NCI-H146 treated with DMSO at 0.1 percent for 48 hours (cell line): ENCODE results near the gene ANAPC7.
"Not testable (repeated sequence)": the region's sequence is repeated elsewhere in the genome, so short reads cannot be mapped to it uniquely, and the experiment has no call there.

ENCODE experiments used
- DNase-seq: peaks from one replicate; lab custom pipeline; 2025; ENCODE audit not compliant: unreplicated experiment; lab: John Stamatoyannopoulos, UW

The ANAPC7 gene

DNA sequence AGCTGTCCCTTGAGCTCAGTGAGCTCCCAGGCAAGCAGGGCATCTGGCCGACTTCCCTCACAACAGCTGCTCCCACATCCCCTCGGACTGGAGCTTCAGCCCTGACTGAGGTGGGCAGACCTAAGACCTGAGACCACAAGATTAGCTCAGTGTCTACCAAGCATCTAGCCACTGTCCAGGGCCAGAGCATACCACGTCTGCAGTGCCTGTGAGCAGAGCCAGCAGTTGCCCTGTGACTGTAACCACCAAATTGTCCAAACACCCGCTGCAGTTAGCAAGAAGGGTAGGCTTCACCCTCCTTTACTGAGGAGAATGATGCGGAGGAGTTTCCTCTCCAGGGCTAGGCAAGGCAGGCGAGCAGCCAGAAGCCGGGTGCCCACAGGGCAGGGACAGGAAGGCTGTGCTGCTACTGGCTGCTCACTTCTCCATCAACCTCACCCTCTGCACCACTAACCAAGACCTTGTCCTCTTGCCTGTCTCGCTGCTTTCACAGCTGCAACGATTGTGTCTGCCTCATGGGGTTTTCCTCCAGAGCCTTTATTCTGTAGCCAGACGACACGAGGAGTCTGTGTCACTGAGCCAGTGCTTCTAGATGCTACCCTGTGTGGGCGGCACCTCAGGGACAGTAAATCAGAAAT lies 53.9 kb downstream of the ANAPC7 start:
- DNase-seq = no peak

DNA sequence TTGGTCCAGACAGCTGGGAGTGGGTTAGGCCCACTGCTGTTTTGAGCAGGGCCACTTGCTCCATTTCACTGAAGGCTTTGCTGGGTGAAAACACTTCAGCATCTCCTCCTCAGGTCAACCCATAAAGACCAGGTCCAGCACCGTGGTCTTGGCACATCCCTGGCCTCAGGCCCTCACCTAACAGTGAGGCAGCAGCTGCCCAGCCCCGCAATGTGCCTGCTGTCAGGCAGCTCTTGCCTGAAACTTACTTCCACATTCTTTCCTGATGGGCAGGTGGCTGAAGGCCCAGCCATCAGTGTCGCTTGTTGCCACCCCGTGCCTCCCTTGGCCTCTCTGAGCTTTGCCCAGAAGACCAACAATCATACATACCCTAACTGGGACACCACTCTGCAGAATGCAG lies 54.4 kb downstream of the ANAPC7 start:
- DNase-seq = no peak

DNA sequence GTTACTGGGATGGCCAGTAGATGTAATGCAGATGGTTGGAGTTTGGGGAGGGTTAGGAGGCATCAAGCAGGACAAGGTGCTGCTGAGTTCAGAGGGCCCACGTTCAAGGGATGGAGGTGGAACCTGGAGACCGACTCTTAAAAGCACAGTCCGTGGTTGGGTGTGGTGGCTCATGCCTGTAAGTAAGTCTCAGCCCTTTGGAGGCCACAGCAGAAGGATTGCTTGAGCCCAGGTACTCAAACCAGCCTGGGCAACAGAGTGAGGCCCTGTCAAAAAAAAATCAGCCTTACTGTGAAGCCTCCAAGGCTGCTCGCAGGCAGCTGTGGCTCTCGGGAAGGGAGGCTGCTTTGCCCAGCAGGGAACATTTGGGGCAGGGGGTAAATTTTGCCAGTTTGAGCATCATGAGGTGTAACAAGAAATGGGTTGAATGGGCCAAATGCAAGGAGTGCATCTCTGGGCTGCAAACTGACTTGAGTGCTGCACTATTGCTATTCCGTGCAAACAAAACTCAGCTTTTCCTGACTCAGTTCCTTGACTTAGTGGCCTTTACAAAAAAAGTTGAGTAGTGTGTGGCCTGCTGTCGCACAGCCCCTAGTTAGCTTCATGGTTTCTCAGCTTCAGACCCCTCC lies 55.0 kb downstream of the ANAPC7 start:
- DNase-seq = no peak

DNA sequence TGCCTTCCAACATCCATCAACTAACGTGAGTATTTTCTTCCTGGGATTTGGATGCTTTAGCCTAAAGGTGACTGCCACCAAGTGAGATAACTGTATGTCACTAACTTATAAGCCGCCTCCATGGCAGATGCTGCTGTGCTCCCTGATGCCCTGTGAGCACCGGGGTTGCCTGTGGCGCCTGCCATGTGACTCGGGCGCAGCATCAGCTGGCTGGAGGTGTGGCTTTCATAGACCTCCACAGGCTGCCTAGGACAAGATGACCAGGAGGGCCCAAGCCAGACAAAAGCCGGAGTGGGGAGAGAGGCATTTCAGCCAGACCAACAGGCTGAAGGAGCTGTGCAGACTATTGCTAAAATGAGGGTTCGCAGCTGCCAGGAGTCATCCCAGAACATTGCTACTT lies 55.7 kb downstream of the ANAPC7 start:
- DNase-seq = no peak

DNA sequence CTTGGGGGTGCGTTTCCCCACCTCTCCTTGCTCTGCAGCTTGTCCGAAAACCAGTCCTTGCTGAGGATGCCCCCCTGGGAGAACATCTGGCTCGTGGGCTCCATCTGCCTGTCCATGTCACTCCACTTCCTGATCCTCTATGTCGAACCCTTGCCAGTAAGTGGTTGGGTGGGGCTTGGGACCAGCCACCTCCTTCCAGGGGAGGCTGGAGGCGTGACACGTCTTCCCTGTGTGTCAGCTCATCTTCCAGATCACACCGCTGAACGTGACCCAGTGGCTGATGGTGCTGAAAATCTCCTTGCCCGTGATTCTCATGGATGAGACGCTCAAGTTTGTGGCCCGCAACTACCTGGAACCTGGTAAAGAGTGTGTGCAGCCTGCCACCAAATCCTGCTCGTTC lies 57.5 kb downstream of the ANAPC7 start:
- no peak for DNase-seq

DNA sequence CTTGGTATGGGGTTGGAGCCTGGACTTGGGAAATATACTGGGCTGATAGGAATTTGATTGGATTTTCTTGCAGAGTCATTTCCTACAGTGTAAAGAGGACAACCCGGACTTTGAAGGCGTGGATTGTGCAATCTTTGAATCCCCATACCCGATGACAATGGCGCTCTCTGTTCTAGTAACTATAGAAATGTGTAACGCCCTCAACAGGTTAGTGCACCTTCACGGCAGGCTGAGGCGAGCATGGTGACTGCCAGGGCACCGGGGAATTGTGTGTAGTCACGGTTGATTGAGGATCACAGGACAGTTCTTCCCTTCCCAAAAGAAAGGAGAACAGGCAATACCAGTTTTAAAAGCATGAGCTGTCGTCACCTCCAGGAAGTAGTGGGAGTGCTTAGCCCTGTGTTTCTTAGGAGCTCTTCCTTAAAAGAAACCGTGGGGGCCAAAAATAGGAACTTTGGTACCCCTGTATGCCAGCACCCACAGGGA lies 58.3 kb downstream of the ANAPC7 start:
- DNase-seq = no peak

DNA sequence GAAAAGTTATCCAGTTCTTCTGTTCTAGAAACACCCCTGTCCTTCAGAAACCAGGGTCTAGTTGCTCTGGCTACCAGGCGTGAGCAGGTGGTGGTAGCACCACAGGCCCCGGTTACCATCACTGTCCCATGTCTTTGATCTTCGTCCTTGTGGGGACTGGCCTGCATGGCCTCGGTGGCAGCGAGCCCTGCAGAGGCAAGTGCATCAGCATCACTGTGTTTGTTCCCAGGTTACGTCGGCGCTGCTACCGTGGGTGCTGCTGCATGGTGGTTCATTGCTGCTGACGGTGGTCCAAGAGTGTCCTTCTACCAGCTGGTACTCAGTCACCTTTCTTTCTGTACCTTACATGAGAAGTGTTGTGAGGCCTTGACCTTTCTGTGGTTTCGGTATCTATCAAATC lies 58.9 kb downstream of the ANAPC7 start:
- no peak for DNase-seq

DNA sequence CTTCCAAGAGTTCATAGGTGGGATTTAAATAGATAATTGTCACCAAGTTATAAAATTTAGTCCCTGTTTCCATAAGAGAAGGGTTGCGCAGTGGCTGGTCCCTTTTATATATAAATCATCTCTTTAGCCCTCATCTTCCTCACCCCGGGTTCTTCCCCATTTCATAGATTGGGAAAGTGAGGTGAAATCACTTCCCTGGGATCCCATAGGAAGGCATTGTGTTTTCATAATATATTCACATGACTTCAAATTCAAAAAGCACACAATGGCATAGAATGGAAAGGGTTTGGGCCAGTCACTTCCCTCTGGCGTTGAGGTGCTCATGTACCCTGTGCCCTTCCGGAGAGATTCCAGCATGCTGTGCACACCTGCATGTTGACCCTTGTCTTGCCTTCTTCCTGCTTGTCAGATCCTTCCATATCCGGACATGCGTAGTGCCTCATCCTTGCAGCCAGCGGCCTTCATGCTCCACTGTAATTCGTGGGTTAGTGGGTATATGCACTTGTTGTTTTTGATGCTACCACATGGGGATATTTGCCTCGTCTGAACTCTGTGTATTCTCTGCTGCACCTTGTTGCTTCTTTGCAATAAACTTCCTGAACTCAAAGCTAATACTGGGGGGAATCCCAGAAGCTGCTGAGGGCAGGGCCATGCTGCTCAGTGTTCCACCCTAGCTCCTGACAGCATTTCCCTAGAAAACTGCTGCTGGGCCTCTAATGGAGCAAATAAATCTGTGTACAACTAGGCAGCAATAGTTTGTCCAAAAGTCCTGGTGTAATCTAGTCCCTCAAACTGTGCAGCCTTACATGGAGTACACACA lies 59.6 kb downstream of the ANAPC7 start:
- DNase-seq = no peak

DNA sequence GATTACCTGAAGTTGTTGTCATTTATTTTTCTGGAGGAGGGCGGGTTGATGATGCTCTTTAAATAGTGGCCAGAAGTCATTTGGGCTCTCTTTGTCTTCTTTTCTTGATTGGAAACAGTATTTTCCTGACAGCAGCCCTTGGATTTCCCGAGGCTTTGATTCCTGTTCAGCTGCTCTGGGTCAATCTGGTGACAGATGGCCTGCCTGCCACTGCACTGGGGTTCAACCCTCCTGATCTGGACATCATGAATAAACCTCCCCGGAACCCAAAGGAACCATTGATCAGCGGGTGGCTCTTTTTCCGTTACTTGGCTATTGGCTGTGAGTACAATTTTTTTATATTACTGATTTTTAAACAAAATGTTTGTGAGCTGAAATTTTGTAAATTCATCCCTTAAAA lies 60.4 kb downstream of the ANAPC7 start:
- DNase-seq = no peak

DNA sequence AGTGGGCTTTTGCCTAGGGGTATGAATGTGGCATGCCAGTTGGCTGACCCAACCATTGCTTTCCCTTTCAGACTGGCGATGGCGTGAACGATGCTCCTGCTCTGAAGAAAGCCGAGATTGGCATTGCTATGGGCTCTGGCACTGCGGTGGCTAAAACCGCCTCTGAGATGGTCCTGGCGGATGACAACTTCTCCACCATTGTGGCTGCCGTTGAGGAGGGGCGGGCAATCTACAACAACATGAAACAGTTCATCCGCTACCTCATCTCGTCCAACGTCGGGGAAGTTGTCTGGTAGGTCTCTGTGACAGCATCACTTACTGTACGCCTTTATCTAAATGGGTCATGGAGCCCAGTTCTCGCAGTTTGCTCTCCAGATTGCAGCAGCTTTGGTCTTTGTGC lies 61.4 kb downstream of the ANAPC7 start:
- no peak for DNase-seq

DNA sequence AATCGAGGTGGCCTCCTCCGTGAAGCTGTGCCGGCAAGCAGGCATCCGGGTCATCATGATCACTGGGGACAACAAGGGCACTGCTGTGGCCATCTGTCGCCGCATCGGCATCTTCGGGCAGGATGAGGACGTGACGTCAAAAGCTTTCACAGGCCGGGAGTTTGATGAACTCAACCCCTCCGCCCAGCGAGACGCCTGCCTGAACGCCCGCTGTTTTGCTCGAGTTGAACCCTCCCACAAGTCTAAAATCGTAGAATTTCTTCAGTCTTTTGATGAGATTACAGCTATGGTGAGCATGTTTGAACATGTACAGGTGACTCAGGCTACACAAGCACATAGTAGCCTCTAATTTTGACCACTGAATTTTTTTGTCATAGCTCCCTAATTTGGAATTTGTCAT lies 62.8 kb downstream of the ANAPC7 start:
- no peak for DNase-seq

DNA sequence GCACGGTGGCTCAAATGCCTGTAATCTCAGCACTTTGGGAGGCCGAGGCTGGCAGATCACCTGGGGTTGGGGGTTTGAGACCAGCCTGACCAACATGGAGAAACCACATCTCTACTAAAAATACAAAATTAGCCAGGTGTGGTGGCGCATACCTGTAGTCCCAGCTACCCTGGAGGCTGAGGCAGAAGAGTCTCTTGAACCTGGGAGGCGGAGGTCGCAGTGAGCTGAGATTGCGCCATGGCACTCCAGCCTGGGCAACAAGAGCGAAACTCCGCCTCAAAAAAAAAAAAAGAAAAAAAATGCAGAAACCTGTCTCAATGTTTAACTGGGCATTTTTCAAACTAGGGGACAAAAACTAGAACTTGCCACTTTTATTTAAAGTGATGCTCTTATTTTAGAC lies 63.2 kb downstream of the ANAPC7 start:
- DNase-seq = not testable (repeated sequence)

DNA sequence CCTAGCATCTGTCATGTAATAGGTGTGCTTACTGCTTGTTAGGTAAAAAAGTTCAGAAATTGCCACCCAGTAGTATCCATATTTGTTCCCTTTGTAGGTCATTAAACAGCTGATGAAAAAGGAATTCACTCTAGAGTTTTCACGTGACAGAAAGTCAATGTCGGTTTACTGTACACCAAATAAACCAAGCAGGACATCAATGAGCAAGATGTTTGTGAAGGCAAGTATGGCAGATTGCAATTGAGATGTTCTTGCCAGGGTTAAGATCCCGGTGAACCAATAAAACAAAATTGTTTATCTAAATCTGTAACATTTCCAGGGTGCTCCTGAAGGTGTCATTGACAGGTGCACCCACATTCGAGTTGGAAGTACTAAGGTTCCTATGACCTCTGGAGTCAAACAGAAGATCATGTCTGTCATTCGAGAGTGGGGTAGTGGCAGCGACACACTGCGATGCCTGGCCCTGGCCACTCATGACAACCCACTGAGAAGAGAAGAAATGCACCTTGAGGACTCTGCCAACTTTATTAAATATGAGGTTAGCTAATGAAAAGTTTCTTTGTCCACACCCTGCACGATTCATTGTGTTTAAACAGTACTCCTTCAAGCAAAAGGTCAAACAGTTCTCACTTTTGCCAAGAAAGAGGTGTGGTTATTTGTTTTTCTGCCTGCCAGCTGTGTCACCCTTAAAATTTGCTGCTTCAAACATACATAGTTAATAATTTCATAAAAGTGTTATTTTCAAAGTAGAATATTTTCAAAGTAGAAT lies 64.1 kb downstream of the ANAPC7 start:
- no peak for DNase-seq

DNA sequence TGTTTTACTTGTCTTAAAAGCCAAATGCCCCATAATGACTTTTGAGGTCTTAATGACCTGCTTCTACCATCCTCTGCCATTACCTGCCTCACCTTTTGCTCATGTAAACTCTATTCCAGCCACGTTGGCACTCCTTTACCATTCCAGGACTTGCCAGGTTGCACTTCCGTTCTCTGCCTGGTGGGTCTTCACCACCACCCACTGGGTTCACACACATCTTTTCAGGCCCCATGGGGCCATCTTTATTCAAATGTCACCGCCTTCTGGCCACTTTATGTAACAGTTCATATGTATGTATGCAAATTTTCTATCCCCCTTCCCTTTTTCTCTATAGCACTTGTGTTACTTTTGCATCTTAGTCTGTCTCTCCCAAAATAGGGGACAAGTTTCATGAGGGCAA lies 64.8 kb downstream of the ANAPC7 start:
- DNase-seq = no peak

DNA sequence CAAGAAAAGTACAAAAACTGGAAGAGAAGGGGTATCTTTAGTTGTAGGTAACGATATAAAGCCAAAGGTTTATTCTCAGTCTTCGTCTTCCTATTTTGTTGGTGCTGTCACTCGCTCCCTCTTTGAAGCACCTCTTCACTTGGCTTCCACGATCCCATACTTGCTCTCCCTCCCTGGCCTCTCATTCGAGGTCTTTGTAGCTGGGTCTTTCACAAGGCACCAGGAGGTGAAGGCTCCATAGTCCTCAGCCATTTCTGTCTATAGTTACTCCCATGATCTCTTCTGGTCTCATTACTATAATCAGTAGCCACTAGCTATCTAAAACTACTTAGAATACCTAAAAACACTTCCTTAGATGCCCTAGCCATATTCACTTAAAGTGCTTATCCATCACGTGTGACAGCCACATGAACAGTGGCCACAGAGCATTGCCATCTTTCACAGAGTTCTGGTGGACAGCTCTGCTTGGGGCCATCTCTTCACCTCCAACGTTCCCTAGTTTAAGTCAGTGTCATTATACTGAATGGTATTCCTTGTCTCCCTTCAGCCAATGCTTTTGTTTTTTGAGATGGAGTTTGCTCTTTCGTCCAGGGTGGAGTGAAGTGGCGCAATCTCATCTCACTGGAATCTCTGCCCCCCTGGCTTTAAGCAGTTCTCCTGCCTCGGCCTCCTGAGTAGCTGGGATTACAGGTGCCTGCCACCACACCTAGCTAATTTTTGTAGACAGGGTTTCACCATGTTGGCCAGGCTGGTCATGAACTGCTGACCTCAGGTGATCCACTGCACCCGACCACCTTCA lies 65.4 kb downstream of the ANAPC7 start:
- DNase-seq = no peak

DNA sequence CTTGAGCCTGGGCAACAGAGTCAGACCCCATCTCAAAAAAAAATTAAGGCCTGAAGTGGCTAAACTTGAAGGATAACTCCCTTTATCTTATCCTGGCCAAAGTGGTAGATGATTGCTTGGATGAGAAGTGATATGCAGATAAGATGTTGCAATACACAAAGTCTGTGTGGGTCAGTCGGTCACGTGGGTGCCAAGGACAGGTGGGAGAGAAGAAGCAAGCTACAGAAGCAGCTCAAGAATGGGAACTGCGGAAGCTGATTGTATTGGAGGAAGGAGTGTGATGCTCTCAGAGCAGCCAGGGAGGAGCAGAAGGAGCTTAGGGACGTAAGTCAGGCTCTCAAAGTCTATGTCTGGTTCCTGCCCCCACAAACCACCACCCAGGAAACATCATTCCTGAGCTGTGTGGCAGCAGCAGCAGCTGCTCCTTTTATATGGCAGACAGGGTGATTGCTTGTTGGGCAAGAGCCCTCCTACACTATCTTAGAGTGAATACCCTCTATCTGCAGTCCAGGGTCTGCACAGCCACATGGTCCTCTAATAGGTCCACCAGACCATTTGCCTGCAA lies 67.9 kb downstream of the ANAPC7 start:
- DNase-seq = no peak

DNA sequence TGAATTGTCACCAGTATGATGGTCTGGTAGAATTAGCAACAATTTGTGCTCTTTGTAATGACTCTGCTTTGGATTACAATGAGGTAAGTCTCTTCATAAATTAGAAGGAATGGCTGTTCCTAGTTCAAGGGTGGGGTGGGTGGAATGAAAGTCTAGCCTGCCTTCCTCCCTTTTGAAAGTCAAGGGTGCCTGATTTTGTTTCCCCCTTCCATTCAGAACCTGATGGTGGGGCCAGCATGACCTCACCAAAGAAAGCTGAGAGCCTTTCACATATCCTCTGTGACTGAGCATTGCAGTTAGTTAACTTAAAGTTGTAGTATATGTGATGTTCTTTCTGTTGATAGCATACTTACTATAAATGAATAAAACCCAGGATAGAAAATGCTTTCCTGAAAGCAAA lies 70.3 kb downstream of the ANAPC7 start:
- no peak for DNase-seq

DNA sequence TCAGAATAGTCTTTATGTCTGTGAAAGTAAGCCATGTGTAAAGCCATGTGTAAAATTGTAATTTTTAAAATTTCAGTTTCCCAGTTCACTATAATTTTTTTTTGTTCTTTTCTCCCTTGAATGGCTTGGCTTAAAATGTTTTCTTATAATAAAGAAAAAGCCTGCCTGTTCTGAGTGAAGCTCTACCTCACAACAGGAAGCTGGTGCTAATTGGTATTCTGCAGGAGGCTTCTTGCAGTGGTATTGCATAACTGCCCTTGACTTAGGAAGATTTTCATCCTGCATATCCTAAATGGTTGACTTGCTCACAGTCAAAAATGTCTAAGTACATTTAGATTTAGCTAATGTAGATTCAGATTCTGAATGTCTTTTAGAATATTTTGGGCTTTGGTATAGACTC lies 73.0 kb downstream of the ANAPC7 start:
- DNase-seq = no peak

DNA sequence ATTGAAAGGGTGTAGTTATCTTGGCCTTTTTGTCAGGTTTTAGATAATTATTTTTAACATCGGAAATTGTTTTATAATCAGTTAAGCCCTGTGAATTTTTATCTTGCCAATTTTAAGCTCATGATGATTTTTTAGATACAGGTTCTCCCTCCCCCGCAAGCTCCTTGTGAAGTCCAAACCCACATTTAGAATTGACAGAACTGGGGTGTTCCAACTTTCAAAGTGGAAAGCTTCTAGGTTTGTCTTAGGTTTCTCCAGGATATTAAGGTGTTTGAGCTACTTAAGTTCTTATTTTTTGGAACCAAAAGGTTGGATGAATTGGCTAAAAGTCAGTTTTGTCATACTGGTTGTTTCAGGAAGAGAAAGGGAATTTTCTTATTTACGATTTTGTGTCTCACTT lies 73.4 kb downstream of the ANAPC7 start:
- DNase-seq = no peak

DNA sequence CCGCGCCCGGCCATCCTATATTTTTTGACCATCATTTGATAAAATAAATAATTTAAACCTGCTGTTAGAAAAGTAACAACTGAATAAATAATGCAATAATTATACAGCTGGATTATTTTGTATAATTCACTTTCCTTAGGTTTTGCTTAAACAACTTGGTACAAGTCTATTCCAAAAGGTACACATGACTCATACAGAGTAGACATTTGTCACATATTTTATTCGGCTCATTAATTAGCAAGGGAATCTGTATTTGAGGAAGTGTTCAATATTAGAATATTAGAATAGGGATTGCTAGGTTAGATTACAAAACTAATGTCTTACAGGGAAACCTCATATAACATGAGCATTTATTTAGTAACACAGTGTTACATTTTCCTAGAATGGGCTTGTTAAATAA lies 73.8 kb downstream of the ANAPC7 start:
- DNase-seq = no peak
